K562 (cell line): ENCODE results near the gene TUBD1. TPM values are rescaled to one million over a fixed set of nuclear protein-coding genes. Genes with fewer than 3 reads are reported as not detected.

Experiments used
- ATF2 ChIP-seq: sonication (generic); formaldehyde crosslinking; IDR thresholded peaks from 2 replicates; pipeline ENCODE4 v1.8.1; 2022; ENCODE audit warnings: missing genetic modification reagents
- CBFA2T2 ChIP-seq: fragments of 450-650 bp; conservative IDR thresholded peaks from 2 replicates; pipeline ENCODE4 v1.6.1; 2017; ENCODE audit warnings: mild to moderate bottlenecking
- DDX20 ChIP-seq: fragments of 450-650 bp; IDR thresholded peaks from 2 replicates; pipeline ENCODE4 v1.6.1; 2016; ENCODE audit warnings: missing genetic modification characterization, low read depth, mild to moderate bottlenecking, missing compliant biosample characterization, moderate library complexity
- FOXK2 ChIP-seq, 2 experiments: fragments of 450-650 bp; IDR thresholded peaks in 1 of 2; conservative IDR thresholded peaks in 1 of 2; 2 replicates each; pipeline ENCODE4 v1.6.1; 2016; ENCODE audit warnings: low read depth in 2 of 2, mild to moderate bottlenecking in 1 of 2
- POLR2G ChIP-seq: fragments of 200-400 bp; formaldehyde crosslinking; IDR thresholded peaks from 2 replicates; pipeline ENCODE4 v1.6.1; 2017; ENCODE audit warnings: low read depth, mild to moderate bottlenecking, antibody characterized with exemption, low read length, moderate library complexity
- REST ChIP-seq, 2 experiments: fragments of 450-650 bp; formaldehyde crosslinking in 1 of 2; IDR thresholded peaks; 2 replicates each; pipeline versions ENCODE4 v1.4.0 to v1.6.1; 2014 to 2020; ENCODE audit warnings: mild to moderate bottlenecking in 2 of 2, borderline replicate concordance in 1 of 2, low read depth in 1 of 2
- RFX7 ChIP-seq: fragments of 250-450 bp; sonication (Bioruptor Pico); IDR thresholded peaks from 2 replicates; pipeline ENCODE4 v1.5.1; 2021; ENCODE audit warnings: mild to moderate bottlenecking
- RUNX1 ChIP-seq: sonication (generic); IDR thresholded peaks from 2 replicates; pipeline ENCODE4 v1.6.1; 2016; ENCODE audit warnings: antibody characterized with exemption, low read depth
- ZNF165 ChIP-seq: fragments of 250-450 bp; sonication (Bioruptor Pico); IDR thresholded peaks from 2 replicates; pipeline ENCODE4 v1.4.0; 2020; ENCODE audit warnings: borderline replicate concordance
- ZNF280B ChIP-seq: fragments of 250-450 bp; sonication (Bioruptor Pico); IDR thresholded peaks from 2 replicates; pipeline ENCODE4 v1.5.1; 2021; ENCODE audit warnings: mild to moderate bottlenecking
- polyA plus RNA-seq, 8 experiments: library from polyadenylated mRNA; depleted of rRNA in 4 of 8; stranded (reverse) in 5 of 8; unstranded in 3 of 8; fragments of >200 nt; fragmentation: Nextera tagmentation in 2 of 8; fragmentation: Illumina TruSeq in 1 of 8; extraction: Ambion mirVana in 2 of 8; extraction: Trizol in 1 of 8; gene quantifications; 2 replicates each; pipeline versions ENCODE4 v1.2.1 to v1.2.3, GENCODE V29; 2011 to 2014; ENCODE audit warnings: inconsistent platforms in 1 of 8, missing spikeins in 1 of 8
- total RNA-seq, 7 experiments: library from RNA; depleted of rRNA in 6 of 7; stranded (reverse); fragments of >200 nt in 6 of 7; fragmentation: Illumina TruSeq in 2 of 7; extraction: Trizol in 2 of 7; gene quantifications; 2 replicates each; pipeline versions ENCODE4 v1.2.1 to v1.2.3, GENCODE V29; 2011 to 2021; ENCODE audit warnings: low replicate concordance in 1 of 7
- TF ChIP-seq, protein P1 (sequence below): fragments of 450-650 bp; IDR thresholded peaks from 2 replicates; pipeline ENCODE4 v1.6.1; 2014; ENCODE audit warnings: low read depth, mild to moderate bottlenecking, moderate library complexity, borderline replicate concordance
- TF ChIP-seq, protein P2 (sequence below): fragments of 250-450 bp; sonication (Bioruptor Pico); IDR thresholded peaks from 2 replicates; pipeline ENCODE4 v1.4.0; 2020

The TUBD1 gene
- total and polyA plus RNA-seq, 9 of the 15 experiments (the other 6 are each of a cell fraction or from before 2014, with no cell fraction given), result 10.8 to 35.3 (median 17.9) TPM

DNA sequence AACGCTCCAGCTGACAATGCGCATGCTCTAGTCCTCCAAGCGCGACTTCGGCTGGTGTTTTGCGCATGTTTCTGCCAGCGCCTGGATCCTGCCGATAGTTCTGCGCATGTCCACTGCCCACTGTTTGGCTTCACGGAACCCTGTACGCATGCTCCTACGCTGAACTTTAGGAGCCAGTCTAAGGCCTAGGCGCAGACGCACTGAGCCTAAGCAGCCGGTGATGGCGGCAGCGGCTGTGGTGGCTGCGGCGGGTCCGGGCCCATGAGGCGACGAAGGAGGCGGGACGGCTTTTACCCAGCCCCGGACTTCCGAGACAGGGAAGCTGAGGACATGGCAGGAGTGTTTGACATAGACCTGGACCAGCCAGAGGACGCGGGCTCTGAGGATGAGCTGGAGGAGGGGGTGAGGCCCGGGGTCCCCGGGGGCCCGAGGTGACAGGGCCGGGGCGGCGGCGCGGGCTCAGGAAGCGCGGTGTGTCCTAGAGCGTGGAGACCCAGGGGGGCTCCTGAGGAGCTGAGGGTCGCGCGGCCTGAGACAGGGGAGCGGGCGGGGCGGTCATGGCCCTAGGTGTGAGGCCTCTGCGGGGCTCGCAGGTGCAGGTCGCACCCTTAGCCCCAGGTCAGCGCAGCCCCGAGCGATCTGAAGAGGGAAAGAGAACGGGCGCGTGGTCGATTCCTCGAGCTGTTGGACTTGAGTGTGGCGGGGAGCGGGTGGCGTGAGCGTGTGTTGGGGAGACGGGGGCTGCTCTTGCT, at the start of gene TUBD1, which contains the start of gene RPS6KB1 (continued):
- TF ChIP-seq REST (IDR thresholded peaks at IDR 0.05; ENCODE audit: borderline replicate concordance), result no peak
- TF ChIP-seq REST (CRISPR knock-in tag; IDR thresholded peaks at IDR 0.05; ENCODE audit: low read depth), result peak; percentile 85
- peak; percentile 100 for TF ChIP-seq POLR2G
- no peak for TF ChIP-seq DDX20 (tag)
- no peak for TF ChIP-seq ZNF280B (CRISPR knock-in tag)
- TF ChIP-seq, protein P1, sequence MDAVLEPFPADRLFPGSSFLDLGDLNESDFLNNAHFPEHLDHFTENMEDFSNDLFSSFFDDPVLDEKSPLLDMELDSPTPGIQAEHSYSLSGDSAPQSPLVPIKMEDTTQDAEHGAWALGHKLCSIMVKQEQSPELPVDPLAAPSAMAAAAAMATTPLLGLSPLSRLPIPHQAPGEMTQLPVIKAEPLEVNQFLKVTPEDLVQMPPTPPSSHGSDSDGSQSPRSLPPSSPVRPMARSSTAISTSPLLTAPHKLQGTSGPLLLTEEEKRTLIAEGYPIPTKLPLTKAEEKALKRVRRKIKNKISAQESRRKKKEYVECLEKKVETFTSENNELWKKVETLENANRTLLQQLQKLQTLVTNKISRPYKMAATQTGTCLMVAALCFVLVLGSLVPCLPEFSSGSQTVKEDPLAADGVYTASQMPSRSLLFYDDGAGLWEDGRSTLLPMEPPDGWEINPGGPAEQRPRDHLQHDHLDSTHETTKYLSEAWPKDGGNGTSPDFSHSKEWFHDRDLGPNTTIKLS, result peak; percentile 72; the same call in 1 of the 2 replicates
- 0 out of 2 replicates have a peak, but pooled peaks have one; percentile 27 for TF ChIP-seq ZNF165
- no peak for TF ChIP-seq RFX7 (CRISPR knock-in tag)
- TF ChIP-seq ATF2 (CRISPR knock-in tag), result no peak
- TF ChIP-seq CBFA2T2, result no peak
- peak; percentile 95 to 98 for TF ChIP-seq FOXK2 (conservative IDR thresholded peaks at IDR 0.05 in 1 of 2, IDR thresholded peaks at IDR 0.05 in 1 of 2; ENCODE audit: low read depth in 2 of 2)
- TF ChIP-seq RUNX1, result no peak
- TF ChIP-seq, protein P2, sequence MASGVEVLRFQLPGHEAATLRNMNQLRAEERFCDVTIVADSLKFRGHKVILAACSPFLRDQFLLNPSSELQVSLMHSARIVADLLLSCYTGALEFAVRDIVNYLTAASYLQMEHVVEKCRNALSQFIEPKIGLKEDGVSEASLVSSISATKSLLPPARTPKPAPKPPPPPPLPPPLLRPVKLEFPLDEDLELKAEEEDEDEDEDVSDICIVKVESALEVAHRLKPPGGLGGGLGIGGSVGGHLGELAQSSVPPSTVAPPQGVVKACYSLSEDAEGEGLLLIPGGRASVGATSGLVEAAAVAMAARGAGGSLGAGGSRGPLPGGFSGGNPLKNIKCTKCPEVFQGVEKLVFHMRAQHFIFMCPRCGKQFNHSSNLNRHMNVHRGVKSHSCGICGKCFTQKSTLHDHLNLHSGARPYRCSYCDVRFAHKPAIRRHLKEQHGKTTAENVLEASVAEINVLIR (CRISPR knock-in tag), result no peak
